ENCODE data around the gene CIPC.

CIPC gene

GRCh38 chr14:77068517-77069200 is 29.4 kb upstream of the CIPC start:
- no peak for DNase-seq (ENCODE audit: low read depth in 1 of 2, low spot score in 1 of 2)
- Histone ChIP-seq H3K27ac (replicated peaks) (no peak overlapping the region), H3K27me3 (ENCODE audit: insufficient read depth, poor library complexity, severe bottlenecking) (no peaks in the 10 kb centered on the region), H3K4me3 (replicated peaks; ENCODE audit: insufficient read depth, low read length) (no peak overlapping the region)
- TF ChIP-seq SPI1 (IDR thresholded peaks at IDR 0.05; ENCODE audit: borderline replicate concordance, low read depth) (no peak), GABPA (IDR thresholded peaks at IDR 0.05; ENCODE audit: low read depth) (no peak), REST (IDR thresholded peaks at IDR 0.05; ENCODE audit: insufficient replicate concordance, low read depth) (no peak), POLR2AphosphoS5 (IDR thresholded peaks at IDR 0.05; ENCODE audit: low read depth) (no peak)
- TF ChIP-seq, protein P1, sequence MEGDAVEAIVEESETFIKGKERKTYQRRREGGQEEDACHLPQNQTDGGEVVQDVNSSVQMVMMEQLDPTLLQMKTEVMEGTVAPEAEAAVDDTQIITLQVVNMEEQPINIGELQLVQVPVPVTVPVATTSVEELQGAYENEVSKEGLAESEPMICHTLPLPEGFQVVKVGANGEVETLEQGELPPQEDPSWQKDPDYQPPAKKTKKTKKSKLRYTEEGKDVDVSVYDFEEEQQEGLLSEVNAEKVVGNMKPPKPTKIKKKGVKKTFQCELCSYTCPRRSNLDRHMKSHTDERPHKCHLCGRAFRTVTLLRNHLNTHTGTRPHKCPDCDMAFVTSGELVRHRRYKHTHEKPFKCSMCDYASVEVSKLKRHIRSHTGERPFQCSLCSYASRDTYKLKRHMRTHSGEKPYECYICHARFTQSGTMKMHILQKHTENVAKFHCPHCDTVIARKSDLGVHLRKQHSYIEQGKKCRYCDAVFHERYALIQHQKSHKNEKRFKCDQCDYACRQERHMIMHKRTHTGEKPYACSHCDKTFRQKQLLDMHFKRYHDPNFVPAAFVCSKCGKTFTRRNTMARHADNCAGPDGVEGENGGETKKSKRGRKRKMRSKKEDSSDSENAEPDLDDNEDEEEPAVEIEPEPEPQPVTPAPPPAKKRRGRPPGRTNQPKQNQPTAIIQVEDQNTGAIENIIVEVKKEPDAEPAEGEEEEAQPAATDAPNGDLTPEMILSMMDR (IDR thresholded peaks at IDR 0.05; ENCODE audit: insufficient read depth, low read length) = no peak

- no peaks in the 10 kb centered on the region for H3K27me3 ChIP-seq (ENCODE audit: insufficient read depth, poor library complexity, severe bottlenecking)
- TF ChIP-seq POLR2AphosphoS5 (IDR thresholded peaks at IDR 0.05; ENCODE audit: low read depth) = no peak
- TF ChIP-seq GABPA (IDR thresholded peaks at IDR 0.05; ENCODE audit: low read depth) = no peak
- TF ChIP-seq, protein P1 (IDR thresholded peaks at IDR 0.05; ENCODE audit: insufficient read depth, low read length) = no peak
- no peak for TF ChIP-seq SPI1 (IDR thresholded peaks at IDR 0.05; ENCODE audit: borderline replicate concordance, low read depth)
- no peak for TF ChIP-seq REST (IDR thresholded peaks at IDR 0.05; ENCODE audit: insufficient replicate concordance, low read depth)
- no peak for DNase-seq (ENCODE audit: low read depth in 1 of 2, low spot score in 1 of 2)
- no peak overlapping the region for H3K4me3 ChIP-seq (replicated peaks; ENCODE audit: insufficient read depth, low read length)
- no peak overlapping the region for H3K27ac ChIP-seq (replicated peaks)
These were observed 28.5 kb upstream of the CIPC start for GRCh38 chr14:77069551-77069950.

- TF ChIP-seq POLR2AphosphoS5 (IDR thresholded peaks at IDR 0.05; ENCODE audit: low read depth) (no peak), GABPA (IDR thresholded peaks at IDR 0.05; ENCODE audit: low read depth) (no peak), SPI1 (IDR thresholded peaks at IDR 0.05; ENCODE audit: borderline replicate concordance, low read depth) (no peak), REST (IDR thresholded peaks at IDR 0.05; ENCODE audit: insufficient replicate concordance, low read depth) (no peak)
- TF ChIP-seq, protein P1 (IDR thresholded peaks at IDR 0.05; ENCODE audit: insufficient read depth, low read length) = no peak
- DNase-seq (ENCODE audit: low read depth in 1 of 2, low spot score in 1 of 2) = peak in 1 of 2 experiments; percentile 5
- Histone ChIP-seq H3K27ac (replicated peaks) (no peak overlapping the region), H3K27me3 (ENCODE audit: insufficient read depth, poor library complexity, severe bottlenecking) (no peaks in the 10 kb centered on the region), H3K4me3 (replicated peaks; ENCODE audit: insufficient read depth, low read length) (no peak overlapping the region)
These were observed 26.1 kb upstream of the CIPC start for GRCh38 chr14:77071938-77072388.

All from HL-60 (cell line).